ENCODE results near the gene MTMR12. TPM values are rescaled to one million over a fixed set of nuclear protein-coding genes. Genes with fewer than 3 reads are reported as not detected.

MTMR12 gene
- total and polyA plus RNA-seq, 12 donors, result 5.4 to 27.2 (median 19.2) TPM

GRCh38 chr5:32346869-32347268 lies 34.1 kb upstream of the MTMR12 start:
- no peak overlapping the region for H3K4me3 ChIP-seq
- DNase-seq (no peak), ATAC-seq (no peak)
- TF ChIP-seq CTCF (IDR thresholded peaks at IDR 0.05), result no peak
- H3K9me3 ChIP-seq, result peaks cover 0 to 15% (median 0%) of the 10 kb centered on the region in 11 donors
- H3K4me1 ChIP-seq, result no peaks in the 10 kb centered on the region
- WGBS, 2 donors, result 97 to 98% methylated on average over 2 of the region's 2 CpGs
- no peaks in the 10 kb centered on the region for H3K36me3 ChIP-seq
- no peak overlapping the region for H3K27ac ChIP-seq
- H3K27me3 ChIP-seq, result no peaks in the 10 kb centered on the region
- intact Hi-C loops (cut with DNase I), result no loop called here

GRCh38 chr5:32343058-32343672 lies 30.4 kb upstream of the MTMR12 start:
- Histone ChIP-seq H3K36me3 (no peaks in the 10 kb centered on the region), H3K27ac (no peak overlapping the region), H3K9me3 (peaks cover 0 to 47% (median 8%) of the 10 kb centered on the region in 11 donors), H3K4me3 (no peak overlapping the region), H3K27me3 (no peaks in the 10 kb centered on the region), H3K4me1 (no peaks in the 10 kb centered on the region)
- WGBS, 2 donors, result 91 to 92% methylated on average over 2 of the region's 2 CpGs
- ATAC-seq (no peak), DNase-seq (no peak)
- intact Hi-C loops (cut with DNase I), result no loop called here
- no peak for TF ChIP-seq CTCF (IDR thresholded peaks at IDR 0.05)

- Histone ChIP-seq H3K27me3 (no peaks in the 10 kb centered on the region), H3K27ac (no peak overlapping the region), H3K4me1 (no peaks in the 10 kb centered on the region), H3K4me3 (no peak overlapping the region), H3K36me3 (no peaks in the 10 kb centered on the region), H3K9me3 (peaks cover 0 to 53% (median 8%) of the 10 kb centered on the region in 11 donors)
- no peak for ATAC-seq
- no peak for TF ChIP-seq CTCF (IDR thresholded peaks at IDR 0.05)
- DNase-seq, result no peak
- intact Hi-C loops (cut with DNase I), result no loop called here
- whole genome bisulfite sequencing, 2 donors, result 63 to 87% methylated on average over 4 of the region's 4 CpGs
Observed at GRCh38 chr5:32342656-32343055, 29.9 kb upstream of the MTMR12 start.

- no peaks in the 10 kb centered on the region for H3K4me1 ChIP-seq
- intact Hi-C loops (cut with DNase I), result loop anchor here in 2 of 10 donors (2.0 to 10.0 kb wide), 2 partner anchors 45 to 205 kb away; no protein-coding TSS in a partner anchor
- WGBS, 2 donors, result 82 to 87% methylated on average over 4 of the region's 4 CpGs
Observed at GRCh38 chr5:32339878-32340277, 27.1 kb upstream of the MTMR12 start.

More at GRCh38 chr5:32339878-32340277, 27.1 kb upstream of the MTMR12 start:
- H3K27ac ChIP-seq, result no peak overlapping the region
- no peak overlapping the region for H3K4me3 ChIP-seq
- no peaks in the 10 kb centered on the region for H3K36me3 ChIP-seq
- H3K9me3 ChIP-seq, result peaks cover 0 to 38% (median 8%) of the 10 kb centered on the region in 11 donors
- DNase-seq (no peak), ATAC-seq (no peak)
- TF ChIP-seq CTCF (IDR thresholded peaks at IDR 0.05), result no peak
- H3K27me3 ChIP-seq, result no peaks in the 10 kb centered on the region
